ENCODE results near the gene DVL1.
A peak's percentile ranks its signal among the peaks of the same experiment; 100 is the strongest.
"Not testable (repeated sequence)": the region's sequence is repeated elsewhere in the genome, so short reads cannot be mapped to it uniquely, and the experiment has no call there.

The DVL1 gene

DNA sequence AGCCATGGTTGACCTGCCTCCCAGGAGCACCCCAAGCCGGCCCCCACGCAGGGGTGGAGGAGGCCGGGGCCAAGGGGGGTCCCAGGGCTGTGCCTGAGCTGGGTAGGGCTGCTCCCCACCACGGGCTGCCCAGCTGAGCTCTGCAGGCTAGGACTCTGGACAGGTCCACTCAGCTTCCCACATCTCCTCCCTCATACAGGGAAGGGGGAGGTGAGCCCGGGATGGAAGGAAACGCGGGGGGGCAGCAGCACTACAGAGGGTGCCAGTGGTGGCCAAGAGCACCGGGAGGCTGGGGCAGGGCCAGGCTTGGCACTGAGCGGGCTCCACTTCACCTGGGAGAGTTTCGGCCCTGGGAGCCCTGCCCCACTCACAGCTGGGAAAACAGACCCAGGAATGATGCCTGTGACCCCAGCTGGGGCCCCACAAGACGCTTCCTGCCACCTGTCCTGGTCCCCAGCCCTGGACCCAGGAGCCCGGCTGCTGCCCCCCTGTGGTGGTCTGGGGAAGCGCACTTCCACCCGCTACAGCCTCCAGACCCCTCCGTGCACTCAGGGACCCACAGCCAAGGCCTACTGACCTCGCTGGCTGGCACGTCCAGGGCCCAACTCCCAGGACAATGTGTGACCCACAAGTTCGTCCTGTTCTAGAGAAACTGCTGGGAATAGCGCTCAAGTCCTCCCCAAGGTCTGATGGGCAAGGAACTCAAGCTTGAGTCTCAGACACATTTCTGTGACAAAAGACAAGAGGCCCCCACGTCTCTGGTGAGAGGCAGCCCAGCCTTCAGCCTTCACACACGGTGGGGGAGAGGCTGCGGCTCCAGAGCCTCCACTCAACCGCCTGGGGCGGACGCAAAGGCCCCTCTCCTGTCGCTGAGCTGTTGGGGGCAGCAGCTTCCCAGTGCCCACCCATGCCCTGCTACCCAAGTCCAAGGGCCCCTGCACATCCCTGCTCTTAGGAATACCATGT is 22.8 kb upstream of the DVL1 start:
- Histone ChIP-seq H3K27me3 (replicated peaks; ENCODE audit: control insufficient read depth, insufficient read depth, low read length) (no peaks in the 10 kb centered on the region), H3K36me3 (ENCODE audit: control insufficient read depth, insufficient read depth, low read length) (peaks cover 11% of the 10 kb centered on the region), H3K4me3 (replicated peaks; ENCODE audit: low read depth, low read length) (no peak overlapping the region)
- DNase-seq (ENCODE audit: extremely low read depth, insufficient read length): peak; percentile 79
- TF ChIP-seq, protein P1, sequence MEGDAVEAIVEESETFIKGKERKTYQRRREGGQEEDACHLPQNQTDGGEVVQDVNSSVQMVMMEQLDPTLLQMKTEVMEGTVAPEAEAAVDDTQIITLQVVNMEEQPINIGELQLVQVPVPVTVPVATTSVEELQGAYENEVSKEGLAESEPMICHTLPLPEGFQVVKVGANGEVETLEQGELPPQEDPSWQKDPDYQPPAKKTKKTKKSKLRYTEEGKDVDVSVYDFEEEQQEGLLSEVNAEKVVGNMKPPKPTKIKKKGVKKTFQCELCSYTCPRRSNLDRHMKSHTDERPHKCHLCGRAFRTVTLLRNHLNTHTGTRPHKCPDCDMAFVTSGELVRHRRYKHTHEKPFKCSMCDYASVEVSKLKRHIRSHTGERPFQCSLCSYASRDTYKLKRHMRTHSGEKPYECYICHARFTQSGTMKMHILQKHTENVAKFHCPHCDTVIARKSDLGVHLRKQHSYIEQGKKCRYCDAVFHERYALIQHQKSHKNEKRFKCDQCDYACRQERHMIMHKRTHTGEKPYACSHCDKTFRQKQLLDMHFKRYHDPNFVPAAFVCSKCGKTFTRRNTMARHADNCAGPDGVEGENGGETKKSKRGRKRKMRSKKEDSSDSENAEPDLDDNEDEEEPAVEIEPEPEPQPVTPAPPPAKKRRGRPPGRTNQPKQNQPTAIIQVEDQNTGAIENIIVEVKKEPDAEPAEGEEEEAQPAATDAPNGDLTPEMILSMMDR (IDR thresholded peaks at IDR 0.05; ENCODE audit: insufficient read depth, low read length, poor library complexity, severe bottlenecking): peak; percentile 98

DNA sequence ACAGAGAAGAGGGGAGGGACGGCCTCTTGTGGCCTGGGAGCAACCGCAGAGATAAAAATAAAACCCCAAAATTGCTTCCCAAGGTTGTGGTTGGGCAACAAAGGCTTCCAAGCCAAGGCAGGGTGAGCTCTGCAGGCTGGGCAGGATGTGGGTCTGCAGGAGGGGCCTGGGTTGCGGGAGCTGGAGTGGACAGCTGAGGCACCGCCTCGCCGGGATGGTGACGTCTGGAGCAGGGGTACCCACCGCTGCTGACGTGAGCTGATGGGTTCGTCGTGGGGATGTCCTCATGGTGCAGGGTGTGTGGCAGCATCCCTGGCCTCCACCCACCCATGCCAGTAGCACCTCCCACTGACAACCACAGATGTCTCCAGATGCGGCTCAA is 22.1 kb upstream of the DVL1 start:
- H3K4me3 ChIP-seq (replicated peaks; ENCODE audit: low read depth, low read length): no peak overlapping the region
- peaks cover 11% of the 10 kb centered on the region for H3K36me3 ChIP-seq (ENCODE audit: control insufficient read depth, insufficient read depth, low read length)
- DNase-seq (ENCODE audit: extremely low read depth, insufficient read length): no peak
- H3K27me3 ChIP-seq (replicated peaks; ENCODE audit: control insufficient read depth, insufficient read depth, low read length): no peaks in the 10 kb centered on the region
- TF ChIP-seq, protein P1 (IDR thresholded peaks at IDR 0.05; ENCODE audit: insufficient read depth, low read length, poor library complexity, severe bottlenecking): no peak

DNA sequence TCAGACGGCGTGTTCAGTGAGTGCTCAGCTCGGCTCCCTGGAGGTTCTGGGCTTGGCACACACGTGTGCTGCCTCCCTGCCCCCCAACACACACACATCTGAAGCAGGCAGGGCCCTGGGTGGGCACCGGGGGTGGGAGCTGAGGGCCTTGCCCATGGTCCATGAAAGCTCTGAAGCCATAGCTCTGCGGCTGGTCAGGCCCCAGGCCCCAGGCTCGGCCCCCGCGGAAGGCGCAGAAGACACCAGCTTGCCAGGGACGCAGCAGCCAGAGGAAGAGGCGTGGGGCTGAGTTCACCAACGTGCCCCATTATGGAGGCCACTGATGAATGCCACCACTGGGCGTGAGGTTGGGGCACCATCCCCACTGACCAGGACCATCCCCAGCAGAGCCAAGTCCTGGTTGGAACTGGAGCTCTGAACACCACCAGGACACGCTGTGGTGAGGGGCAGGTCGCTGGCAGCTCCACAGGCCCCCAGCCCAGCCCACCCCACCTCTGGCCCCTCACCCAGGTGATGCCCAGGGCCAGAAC is 21.6 kb upstream of the DVL1 start:
- Histone ChIP-seq H3K4me3 (replicated peaks; ENCODE audit: low read depth, low read length) (no peak overlapping the region), H3K36me3 (ENCODE audit: control insufficient read depth, insufficient read depth, low read length) (peaks cover 11% of the 10 kb centered on the region), H3K27me3 (replicated peaks; ENCODE audit: control insufficient read depth, insufficient read depth, low read length) (no peaks in the 10 kb centered on the region)
- no peak for DNase-seq (ENCODE audit: extremely low read depth, insufficient read length)
- TF ChIP-seq, protein P1 (IDR thresholded peaks at IDR 0.05; ENCODE audit: insufficient read depth, low read length, poor library complexity, severe bottlenecking): no peak

DNA sequence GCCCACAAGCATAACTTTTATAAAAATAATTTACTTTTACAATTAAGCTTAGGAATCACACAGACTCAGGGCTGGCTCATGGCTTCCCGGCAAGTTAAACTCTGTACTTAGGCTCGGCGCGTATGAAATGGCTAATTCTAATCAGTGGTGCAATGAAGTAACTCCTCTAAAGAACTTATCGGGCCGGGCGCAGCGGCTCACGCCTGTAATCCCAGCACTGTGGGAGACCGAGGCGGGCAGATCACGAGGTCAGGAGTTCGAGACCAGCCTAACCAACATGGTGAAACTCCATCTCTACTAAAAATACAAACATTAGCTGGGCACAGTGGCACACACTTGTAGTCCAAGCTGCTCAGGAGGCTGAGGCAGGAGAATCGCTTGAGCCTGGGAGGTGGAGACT is 20.9 kb upstream of the DVL1 start:
- not testable (repeated sequence) for H3K27me3 ChIP-seq (replicated peaks; ENCODE audit: control insufficient read depth, insufficient read depth, low read length); H3K4me3 ChIP-seq (replicated peaks; ENCODE audit: low read depth, low read length); DNase-seq (ENCODE audit: extremely low read depth, insufficient read length)
- H3K36me3 ChIP-seq (ENCODE audit: control insufficient read depth, insufficient read depth, low read length): peaks cover 11% of the 10 kb centered on the region

DNA sequence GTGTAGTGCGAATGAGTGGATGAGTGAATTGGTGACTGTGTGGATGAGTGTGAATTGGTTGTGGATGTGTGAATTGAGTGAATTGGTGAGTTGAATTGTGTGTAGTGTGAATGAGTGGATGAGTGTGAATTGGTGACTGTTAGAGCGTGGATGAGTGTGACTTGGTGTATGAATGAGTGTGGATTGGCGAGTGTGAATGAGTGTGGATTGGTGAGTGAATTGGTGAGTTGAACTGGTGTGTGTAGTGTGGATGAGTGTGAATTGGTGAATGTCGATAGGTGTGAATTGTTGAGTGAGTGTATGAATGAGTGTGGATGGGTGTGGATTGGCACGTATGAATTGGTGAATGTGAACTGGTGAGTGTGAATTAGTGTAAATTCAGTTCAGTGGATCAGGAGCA is 18.1 kb upstream of the DVL1 start:
- H3K27me3 ChIP-seq (replicated peaks; ENCODE audit: control insufficient read depth, insufficient read depth, low read length): no peaks in the 10 kb centered on the region
- TF ChIP-seq, protein P1 (IDR thresholded peaks at IDR 0.05; ENCODE audit: insufficient read depth, low read length, poor library complexity, severe bottlenecking): no peak
- H3K36me3 ChIP-seq (ENCODE audit: control insufficient read depth, insufficient read depth, low read length): peaks cover 3% of the 10 kb centered on the region
- DNase-seq (ENCODE audit: extremely low read depth, insufficient read length): no peak
- H3K4me3 ChIP-seq (replicated peaks; ENCODE audit: low read depth, low read length): no peak overlapping the region

DNA sequence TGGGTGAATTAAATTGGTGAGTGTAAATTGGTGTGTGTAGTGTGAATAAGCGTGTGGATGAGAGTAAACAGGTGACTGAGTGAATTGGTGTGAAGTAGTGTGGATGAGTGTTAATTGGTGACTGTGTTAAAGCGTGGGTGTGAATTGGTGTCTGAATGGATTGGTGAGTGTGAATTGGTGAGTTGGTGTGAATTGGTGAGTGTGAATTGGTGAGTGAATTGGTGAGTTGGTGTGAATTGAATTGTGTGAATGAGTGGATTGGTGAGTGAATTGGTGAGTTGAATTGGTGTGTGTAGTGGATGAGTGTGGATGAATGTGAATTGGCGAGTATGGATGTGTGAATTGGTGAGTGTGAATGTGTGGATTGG is 17.5 kb upstream of the DVL1 start:
- Histone ChIP-seq H3K36me3 (ENCODE audit: control insufficient read depth, insufficient read depth, low read length) (peaks cover 2% of the 10 kb centered on the region; the same call in 1 of the 2 replicates), H3K27me3 (replicated peaks; ENCODE audit: control insufficient read depth, insufficient read depth, low read length) (no peaks in the 10 kb centered on the region), H3K4me3 (replicated peaks; ENCODE audit: low read depth, low read length) (no peak overlapping the region)
- DNase-seq (ENCODE audit: extremely low read depth, insufficient read length): no peak
- TF ChIP-seq, protein P1 (IDR thresholded peaks at IDR 0.05; ENCODE audit: insufficient read depth, low read length, poor library complexity, severe bottlenecking): no peak
